HL-60/S4 treated with phorbol 12-myristate 13-acetate at 8.2 ng/mL for 4 days and 3 days (cell line): ENCODE measurements around the gene CFAP97.
"Not testable (repeated sequence)": the region's sequence is repeated elsewhere in the genome, so short reads cannot be mapped to it uniquely, and the experiment has no call there.

Source experiments
- in situ Hi-C: fragments of 300-500 bp; cut with MboI; formaldehyde crosslinking; loops from 2 replicates; pipeline ENCODE4 v1.15.0; 2022; ENCODE audit warnings: low sequenced_read_pairs

Gene CFAP97

DNA sequence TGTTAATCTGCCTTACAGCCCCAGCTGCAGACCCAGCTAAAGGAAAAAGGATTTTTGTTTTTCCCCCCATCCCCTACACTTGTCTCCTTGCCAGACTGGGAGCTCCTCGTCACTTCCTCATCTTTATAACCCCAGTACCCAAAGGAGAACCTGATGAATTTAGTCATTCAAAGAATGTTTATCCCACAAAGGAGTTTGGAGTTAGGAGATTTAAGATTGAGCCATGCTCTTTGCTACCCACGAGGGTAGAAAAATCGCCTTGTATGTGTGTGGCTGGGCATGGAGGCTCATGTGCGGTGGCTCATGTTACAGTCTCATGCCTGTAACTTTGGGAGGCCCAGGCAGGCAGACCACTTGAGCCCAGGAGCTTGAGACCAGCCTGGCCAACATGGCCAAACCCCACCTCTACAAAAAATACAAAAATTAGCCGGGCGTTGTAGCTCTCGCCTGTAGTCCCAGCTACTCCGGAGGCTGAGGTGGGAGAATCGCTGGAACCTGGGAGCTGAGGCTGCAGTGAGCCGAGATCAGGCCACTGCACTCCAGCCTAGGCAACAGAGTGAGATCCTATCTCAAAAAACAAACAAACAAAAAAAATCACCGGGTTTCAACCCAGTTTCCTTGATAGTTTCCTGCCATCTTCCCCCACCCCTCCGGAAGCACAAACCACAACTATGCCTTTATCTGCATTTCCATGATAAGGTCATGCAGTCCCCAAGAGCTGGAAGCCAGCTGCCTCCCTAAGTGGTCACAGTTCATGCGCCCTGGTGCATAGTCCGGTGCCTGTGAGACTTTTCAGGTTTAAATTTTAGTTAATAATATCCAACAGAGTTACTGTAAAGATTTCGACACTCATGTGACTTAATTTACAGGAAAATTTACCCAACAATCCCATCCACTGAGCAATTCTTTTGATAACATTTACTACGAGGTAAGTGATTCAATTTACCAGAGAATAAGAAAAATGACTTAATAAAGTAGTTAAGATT lies 1.5 kb downstream of the CFAP97 start:
- in situ Hi-C loops, result no loop called here

DNA sequence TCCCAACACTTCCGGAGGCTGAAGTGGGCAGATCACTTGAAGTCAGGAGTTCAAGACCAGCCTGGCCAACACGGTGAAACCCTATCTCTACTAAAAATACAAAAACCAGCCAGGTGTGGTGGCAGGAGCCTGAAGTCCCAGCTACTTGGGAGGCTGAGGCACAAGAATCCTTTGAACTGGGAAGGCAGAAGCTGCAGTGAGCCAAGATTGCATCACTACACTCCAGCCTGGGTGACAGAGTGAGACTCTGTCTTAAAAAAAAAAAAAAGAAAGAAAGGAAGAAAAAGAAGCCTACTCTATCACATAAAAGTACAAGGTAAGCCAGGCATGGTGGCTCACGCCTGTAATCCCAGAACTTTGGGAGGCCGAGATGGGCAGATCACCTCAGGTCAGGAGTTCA lies 5.6 kb downstream of the CFAP97 start:
- in situ Hi-C loops, result not testable (repeated sequence)

DNA sequence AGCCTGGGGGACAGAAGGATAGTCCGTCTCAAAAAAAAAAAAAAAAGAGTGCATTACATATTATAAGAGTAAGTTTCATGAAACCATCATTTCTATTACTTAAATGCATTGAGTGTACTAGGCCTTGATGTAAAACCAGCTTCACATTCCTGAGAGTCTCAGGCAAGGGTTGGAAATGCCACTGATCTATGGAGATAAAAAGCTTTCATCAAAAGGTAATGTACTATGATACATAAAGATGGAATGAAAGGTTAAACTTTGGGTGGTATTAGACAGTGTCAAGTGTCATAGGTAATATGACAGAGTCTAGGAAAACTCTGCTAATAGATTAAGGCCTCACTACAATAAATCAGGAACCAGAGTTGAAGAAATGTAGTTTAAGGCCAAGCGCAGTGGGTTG lies 7.4 kb downstream of the CFAP97 start:
- in situ Hi-C loops, result no loop called here

DNA sequence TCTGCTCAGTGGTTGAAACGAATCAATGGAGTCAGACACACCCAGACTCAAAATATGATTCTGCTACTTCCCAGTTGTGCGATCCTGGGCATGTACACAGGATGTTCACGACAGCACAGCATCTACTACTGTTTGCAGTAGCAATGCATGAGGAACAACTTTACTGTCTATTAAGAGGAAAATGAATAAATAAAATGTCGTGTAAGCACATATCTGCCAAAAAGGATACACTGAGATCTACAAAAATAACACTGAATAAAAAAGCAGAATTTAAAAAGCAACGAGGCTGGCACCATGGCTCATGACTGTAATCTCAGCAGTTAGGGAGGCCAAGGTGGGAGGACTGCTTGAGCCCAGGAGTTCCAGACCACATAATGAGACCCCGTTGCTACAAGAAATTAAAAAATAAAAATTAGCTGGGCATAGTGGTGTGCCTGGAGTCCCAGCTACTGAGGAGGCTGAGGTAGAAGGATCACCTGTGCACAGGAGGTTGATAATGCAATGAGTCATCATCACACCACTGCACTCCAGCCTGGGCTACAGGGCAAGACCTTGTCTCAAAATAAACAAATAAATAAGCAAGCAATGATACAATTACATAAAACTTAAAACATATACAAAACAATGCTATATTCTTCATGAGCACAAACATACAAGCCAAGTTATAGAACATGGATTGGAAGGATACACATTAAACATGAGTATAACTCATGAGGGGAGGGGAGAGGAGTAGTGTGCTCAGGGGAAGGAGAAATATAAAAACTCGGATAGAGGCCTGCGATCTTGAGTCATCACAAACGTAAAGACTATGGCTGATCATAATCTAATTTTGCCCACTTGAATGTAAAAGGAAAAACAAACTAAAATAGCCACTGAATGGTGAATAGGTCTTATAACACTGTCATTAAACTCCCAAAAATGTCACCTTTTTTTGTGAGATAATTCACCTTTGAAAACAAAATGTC lies 8.6 kb downstream of the CFAP97 start:
- in situ Hi-C loops, result no loop called here

DNA sequence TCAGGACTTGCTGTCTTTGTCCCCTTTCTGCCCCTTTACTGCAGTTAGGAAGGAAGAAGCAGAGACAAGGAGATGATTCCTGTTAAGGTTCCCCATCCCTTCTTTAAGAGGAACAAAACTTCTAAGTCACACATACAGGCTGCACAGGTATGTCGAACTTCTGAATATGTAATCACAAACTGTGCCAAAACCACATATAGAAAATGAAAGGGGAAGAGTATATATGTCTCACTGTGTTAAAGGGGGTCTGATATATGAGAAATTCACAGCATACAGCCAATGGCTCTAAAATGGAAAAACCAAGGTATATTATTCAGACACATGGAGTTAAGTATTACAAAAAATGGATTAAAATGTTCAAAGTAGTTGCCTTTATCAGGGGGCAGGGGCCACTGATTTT lies 11.7 kb downstream of the CFAP97 start:
- in situ Hi-C loops, result no loop called here

DNA sequence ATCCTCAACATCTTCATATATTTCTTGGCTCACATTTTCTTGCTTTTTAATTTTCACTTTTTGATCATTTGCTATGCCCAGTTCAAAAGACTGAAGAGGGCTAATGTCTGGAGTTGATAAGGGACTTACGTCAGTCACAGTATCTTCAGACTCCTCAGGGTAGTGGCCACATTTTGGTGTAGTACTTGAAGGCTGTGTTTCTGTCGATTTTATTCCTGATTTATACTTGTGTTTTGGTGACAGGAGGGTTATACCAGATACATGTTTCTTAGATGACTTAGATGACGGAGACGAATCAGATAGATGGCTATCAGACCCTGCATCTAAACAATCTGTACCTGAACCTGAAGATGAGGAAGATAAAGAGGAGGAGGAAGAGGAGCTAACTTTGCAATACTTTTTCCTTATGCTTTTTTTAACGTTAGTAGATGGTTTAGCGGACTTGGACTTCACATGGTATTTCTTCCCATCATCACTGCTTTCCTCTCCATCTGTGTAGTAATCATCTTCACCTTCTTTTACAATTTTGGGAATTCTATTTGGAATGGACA lies 13.4 kb downstream of the CFAP97 start:
- in situ Hi-C loops, result no loop called here

DNA sequence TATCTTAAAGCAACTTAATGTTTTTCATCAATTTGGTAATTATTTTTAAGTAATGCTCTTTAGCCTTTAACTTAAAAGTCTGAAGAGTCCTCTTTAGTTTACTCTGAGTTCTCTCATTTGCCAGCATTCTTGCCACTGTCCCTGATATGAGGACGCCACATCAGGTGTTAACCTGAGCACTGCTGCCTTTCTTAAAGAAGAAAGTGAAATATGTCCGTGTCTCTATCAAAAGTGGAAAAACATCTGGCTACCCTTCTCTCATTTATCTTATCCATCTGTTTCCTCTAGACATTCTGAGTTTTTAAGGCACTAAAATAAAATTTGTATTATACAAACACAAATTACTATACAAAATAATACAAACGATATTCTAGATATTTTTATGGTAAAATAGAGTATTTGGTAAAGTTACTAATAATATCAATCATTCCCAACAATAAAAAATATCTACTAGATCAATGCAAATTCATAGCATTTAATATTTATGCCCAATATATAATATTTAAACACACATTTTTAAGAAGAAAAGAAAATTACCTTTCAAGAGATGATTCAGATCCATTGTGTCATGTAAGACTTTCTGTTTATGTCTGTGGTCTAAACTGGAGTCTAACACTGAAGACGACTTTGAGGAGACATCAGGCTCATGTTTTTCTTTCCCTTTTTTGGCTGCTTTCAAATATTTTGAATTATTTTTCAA lies 14.0 kb downstream of the CFAP97 start:
- in situ Hi-C loops, result no loop called here

DNA sequence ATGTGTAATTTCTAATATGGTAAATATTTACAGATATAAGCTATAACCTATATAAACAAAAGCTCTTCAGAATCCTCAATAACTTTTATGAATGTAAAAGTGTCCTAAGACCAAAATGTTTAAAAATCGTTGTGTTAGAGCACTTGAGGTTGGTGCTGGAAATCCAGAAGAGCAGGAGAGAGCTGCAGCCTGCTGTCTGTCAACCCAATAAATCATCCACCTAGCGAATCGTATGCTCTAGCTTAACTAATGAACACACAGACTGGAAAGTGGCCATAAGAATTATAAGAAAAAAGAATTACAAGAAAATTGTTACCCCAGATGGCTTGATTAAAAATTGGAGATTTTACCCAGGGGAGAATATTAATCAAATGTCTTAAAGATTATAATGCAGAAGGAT lies 17.0 kb downstream of the CFAP97 start:
- in situ Hi-C loops, result no loop called here

DNA sequence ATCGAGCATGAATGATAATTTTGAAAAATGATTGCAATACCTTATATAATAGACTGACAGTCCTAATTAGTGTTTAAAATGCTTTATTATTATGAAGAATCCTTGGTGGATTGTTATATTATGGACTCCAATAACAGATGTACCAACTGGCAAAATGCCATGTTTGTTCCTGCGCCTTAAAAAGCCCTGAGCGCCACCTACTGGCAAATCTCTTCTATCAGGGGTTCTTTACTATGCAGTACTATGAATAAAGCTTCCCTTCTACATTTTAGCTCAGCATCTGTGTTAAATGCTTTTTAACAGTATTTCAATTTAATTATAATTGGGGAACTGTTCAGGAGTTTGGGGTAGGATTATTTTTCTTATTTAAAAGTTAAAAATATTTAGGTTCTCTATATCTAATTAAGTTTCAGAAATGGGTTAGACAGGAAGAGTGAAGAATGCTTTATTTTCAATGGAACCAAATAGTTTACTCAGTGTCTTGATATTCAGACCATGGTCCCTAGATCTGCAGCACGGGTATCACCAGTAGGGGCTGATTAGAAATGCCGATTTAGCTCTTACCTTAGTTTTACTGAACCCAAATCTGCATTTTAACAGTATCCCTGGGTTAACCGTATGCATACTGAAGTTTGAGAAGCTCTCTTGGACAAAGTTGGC lies 20.0 kb downstream of the CFAP97 start:
- in situ Hi-C loops, result no loop called here

DNA sequence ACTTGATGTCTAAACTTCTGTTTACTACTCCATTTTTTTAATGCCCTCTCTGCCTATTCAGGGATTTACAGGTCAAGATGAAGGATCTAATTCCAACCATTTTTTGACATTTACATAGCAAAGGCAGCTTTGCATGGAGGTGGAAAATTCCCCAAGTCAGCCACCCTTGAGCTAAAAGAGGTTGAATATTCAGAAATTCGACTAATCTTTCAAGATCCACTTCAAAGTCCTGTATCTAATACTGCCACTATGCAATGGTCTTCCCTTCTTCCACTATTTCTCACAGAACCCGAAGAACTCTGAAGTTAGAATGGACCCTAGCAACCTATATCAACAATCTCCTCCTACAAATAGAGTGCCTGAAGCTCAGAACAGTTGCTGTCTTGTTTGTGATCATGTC lies 21.6 kb downstream of the CFAP97 start:
- in situ Hi-C loops, result no loop called here

DNA sequence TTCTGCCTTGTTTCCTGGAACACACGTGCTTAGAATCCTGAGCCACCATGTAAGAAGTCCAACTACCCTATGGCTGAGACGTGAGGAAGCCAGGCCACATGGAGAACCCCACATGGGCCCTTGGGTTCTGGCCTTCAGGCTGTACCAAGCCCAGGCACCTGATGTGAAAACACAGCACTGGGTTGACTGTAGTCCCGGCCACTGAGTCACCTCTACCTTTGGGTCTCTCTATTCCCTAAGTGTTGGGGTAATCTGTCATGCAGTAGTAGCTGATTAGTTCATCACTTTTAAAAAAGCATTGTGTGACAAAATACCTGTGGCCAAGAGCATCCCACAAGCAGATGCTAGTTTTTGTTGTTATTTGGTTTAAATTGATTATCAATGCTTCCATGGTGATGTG lies 24.3 kb downstream of the CFAP97 start:
- in situ Hi-C loops, result no loop called here

DNA sequence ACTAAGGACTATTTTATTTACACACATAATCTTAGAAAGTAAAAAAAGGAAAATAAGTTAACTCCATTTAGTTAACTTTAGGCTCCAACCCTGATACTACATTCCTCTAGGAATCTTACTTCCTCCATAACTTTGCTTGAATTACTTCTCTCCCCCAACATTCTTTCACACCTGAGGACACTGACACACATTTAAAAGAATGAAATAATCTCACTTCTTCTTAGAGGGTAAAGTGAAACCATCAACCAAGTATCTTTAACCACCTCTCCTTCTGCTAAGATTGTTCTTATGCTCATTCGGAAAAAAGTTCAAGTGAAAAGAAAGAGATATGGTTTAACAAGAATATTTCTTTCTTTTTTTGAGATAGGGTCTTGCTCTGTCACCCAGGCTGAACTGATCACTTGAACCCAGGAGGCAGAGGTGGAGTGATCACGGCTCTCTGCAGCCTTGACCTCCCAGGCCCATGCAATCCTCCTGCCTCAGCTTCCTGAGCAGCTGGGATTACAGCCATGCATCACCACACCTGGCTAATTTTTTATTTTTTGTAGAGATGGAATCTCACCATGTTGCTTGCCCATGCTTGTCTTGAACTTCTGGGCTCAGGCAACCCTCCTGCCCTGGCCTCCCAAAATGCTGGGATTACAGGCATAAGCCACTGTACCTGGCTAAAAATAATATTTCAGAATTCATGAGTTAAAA lies 32.3 kb downstream of the CFAP97 start:
- in situ Hi-C loops, result no loop called here

DNA sequence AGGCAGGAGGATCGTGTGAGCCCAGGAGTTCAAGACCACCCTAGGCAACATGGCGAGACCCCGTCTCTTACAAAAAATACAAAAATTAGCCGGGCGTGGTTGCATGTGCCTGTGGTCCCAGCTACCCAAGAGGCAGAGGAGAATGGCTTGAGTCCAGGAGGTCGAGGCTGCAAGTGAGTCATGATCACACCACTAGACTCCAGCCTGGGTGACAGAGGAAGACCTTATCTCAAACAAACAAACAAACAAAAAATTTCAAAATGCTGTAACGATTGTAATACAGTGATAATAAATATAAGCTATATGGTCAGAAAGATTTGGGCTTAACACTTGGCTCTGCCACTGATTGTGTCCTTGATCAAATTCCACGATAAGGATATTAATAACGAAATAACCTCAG lies 36.6 kb downstream of the CFAP97 start:
- in situ Hi-C loops, result no loop called here

DNA sequence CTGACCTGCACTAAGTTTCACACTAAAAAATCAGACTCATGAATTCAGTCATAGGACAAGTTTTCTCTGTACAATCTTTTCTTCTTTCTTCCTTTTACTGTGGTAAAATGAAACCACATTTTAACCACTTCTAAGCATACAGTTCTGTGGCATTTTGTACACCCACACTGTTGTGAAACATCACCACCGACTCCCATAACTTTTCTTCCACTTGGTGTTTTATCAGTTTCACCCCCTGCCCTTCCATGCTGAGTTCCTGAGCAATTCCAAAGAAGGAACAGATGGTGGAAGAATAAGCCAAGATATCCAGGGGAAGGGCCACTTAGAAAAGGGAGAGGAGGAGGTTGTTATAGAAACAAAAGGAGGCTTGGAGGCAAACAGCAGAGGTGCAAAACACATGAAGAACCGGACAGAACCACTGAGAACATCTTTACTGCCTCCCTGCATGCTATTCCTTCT lies 38.2 kb downstream of the CFAP97 start:
- in situ Hi-C loops, result no loop called here

DNA sequence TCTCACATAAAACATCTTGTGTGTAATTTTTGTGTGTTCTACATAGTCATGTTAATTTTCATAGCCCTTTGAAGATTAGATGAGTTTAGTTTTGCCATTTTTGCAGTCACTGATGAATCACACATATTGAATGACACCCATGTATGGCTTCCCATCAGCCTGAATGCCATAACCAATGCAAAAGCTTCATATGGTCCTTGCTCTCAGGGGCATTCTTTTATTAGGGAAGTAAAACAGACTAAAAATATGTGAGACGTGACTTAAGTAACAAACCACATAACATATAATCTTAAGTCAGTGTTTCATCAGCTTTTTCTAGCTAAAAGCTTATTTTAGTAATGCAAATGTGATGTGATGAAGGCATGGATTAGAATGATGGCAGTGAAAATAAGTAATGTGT lies 52.5 kb downstream of the CFAP97 start:
- in situ Hi-C loops, result no loop called here

DNA sequence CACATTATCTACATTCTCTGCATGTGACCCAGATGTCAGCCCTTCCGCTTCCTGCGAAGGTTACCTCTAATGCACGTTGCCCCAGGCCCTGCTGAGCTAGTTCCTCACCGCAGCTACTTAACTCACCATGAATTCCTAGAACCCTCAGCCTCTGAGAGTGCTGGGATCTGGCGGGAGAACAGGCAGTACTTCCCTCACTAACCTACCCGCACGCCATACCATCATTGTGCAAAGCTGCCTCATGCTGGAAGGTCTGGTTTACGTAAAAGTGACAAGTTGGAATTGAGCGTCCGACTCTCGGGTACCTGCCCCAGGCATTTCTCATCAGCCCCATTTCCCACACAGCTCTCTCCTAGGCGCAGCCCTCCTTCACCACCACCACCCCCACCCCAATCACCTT lies 54.4 kb downstream of the CFAP97 start:
- in situ Hi-C loops, result loop anchor here (25.0 kb wide), 1 partner anchor 112 kb away; no protein-coding TSS in a partner anchor

DNA sequence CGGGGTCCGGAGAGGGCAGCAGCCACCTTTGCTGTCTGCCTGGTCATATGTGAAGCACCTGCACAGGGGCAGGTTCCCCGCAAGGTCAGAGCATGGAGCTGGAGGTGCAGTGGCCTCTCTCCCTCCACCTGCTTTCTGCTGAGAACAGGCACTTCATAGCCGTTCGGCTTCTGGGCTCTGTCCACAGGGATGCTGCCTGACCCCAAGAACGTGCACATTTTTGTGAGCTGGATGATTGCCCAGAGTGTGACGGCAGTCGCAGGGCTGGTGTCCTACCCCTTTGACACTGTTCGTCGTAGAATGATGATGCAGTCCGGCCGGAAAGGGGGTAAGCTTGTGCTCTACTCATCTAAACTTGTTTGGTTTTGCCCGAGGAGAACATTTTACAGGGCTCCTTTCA lies 58.2 kb downstream of the CFAP97 start:
- in situ Hi-C loops, result loop anchor here (25.0 kb wide), 1 partner anchor 108 kb away; no protein-coding TSS in a partner anchor

DNA sequence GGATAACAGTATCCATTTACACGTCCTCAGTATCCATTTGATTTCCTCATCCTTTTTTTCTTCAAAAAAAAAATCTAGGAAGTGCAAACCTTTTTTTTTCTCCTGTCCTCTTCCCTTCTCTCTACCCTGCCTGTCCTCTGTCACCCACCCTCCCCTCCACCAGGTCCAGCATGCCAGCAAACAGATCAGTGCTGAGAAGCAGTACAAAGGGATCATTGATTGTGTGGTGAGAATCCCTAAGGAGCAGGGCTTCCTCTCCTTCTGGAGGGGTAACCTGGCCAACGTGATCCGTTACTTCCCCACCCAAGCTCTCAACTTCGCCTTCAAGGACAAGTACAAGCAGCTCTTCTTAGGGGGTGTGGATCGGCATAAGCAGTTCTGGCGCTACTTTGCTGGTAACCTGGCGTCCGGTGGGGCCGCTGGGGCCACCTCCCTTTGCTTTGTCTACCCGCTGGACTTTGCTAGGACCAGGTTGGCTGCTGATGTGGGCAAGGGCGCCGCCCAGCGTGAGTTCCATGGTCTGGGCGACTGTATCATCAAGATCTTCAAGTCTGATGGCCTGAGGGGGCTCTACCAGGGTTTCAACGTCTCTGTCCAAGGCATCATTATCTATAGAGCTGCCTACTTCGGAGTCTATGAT lies 59.1 kb downstream of the CFAP97 start:
- in situ Hi-C loops, result loop anchor here (25.0 kb wide), 1 partner anchor 107 kb away; no protein-coding TSS in a partner anchor

DNA sequence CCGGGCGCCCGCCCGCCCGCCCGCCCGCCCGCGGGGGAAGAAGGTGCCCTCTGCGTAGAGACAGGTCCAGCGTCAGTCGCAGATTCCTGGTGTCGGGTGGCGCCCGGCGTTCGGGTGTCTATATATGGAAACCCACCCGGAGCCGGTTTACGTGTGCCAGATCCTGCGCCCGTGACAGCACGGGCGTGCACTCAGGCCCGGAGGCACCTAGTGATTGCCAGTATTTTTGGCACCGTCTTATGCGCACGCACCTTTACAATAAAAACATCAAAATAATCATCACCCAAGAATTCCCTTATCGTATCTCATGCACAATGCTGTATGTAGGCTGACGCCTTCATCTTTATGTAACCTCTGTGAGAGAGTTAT lies 60.2 kb downstream of the CFAP97 start:
- in situ Hi-C loops, result loop anchor here (25.0 kb wide), 1 partner anchor 106 kb away; no protein-coding TSS in a partner anchor
